ENCODE data around the gene WNK4.

The WNK4 gene

DNA sequence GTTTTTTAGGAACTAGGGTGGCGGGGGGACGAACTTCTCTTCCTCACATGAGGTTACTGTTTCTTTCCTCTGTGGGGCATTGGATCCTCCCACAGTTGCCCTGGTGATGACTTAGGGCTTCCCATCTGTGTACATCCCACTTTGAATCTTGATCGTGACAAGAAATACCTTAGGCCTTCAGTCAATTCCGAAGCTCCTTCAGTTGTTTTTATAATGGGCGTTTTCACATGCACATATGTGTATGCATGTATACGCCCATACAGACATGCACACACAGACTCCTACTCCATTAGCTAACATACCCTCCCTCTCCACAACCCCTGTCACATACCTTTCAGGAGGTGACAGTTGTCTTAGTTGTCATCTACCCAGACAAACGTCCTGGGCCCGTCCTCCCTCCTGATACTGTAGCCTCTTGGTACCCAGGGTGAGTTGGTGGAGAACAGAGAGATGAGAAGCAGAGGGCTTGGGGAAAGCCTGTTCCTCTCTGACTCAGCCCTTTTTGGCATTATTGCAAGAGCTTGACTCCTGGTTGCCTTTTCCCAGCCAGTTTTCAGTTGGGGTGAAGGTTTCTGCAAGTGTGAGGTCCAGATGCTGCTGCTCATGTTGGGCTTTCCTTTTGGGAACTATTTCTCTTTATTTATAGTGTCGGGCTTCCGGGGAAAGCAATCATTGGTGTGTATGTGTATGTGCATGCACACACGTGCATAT, 61.7 kb downstream of the WNK4 start:
- no peak for DNase-seq

DNA sequence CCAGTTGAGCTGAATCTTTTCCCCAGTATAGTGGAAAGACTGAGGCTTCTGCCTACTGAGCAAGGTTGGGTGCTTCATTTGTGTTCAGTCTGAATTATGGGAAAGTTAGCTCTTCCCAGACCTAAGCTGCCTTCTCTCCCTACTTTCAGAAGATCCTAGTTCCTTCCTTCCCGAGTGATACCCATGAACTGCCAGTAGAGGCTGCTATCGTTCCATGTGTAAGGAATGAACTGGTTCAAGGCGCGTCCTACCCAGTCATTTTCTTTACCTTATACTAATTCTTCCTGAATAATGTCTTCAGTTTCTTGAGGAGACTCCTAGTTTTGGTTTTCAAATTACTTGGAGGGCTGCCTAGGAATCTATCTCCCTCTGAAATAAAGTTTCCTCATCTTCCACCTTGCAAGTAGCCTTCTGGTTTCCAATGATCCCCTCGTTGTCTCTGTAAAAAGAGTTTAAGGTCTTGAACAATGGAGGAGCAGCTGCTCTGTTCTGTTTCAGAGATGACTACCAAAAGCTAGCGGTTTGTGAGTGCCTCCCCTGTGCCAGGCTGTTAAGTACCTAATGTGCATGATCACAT, 63.0 kb downstream of the WNK4 start:
- peak; percentile 70 for DNase-seq

DNA sequence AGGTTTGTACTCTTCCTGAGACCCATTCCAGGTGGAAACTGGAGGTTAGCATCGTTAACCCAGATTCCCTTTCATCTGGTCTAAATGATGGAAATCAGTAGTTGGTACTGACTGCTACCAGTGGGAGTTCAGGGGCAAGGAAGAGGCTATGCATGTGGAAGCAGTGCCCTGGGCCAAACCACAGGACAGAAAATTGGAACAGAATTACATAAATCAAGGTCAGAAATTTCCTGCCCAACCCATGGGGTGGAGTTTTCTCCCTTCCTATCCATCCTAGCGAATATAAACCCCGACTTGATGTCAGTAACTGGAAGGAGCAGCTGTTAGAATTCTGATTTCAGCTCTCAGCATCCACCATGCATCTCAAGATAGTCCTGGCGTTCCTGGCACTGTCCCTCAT, 63.9 kb downstream of the WNK4 start, which contains the start of gene AOC2:
Gene AOC2, plus strand, starts transcription at position 310 of the 400 bp plus-strand sequence. Its CDS starts 47 bp downstream, at position 357.
- no peak for DNase-seq

DNA sequence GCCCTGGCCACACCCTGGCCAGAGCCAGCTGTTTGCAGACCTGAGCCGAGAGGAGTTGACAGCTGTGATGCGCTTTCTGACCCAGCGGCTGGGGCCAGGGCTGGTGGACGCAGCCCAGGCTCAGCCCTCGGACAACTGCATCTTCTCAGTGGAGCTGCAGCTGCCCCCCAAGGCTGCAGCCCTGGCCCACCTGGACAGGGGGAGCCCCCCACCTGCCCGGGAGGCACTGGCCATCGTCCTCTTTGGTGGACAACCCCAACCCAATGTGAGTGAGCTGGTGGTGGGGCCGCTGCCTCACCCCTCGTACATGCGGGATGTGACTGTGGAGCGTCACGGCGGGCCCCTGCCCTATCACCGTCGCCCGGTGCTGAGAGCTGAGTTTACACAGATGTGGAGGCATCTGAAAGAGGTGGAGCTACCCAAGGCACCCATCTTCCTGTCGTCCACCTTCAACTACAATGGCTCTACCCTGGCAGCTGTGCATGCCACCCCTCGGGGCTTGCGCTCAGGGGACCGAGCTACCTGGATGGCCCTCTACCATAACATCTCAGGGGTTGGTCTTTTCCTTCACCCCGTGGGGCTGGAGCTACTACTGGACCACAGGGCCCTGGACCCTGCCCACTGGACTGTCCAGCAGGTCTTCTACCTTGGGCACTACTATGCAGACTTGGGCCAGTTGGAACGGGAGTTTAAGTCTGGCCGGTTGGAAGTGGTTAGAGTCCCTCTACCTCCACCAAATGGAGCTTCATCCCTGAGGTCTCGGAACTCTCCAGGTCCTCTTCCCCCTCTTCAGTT, 64.5 kb downstream of the WNK4 start:
- DNase-seq, result no peak

DNA sequence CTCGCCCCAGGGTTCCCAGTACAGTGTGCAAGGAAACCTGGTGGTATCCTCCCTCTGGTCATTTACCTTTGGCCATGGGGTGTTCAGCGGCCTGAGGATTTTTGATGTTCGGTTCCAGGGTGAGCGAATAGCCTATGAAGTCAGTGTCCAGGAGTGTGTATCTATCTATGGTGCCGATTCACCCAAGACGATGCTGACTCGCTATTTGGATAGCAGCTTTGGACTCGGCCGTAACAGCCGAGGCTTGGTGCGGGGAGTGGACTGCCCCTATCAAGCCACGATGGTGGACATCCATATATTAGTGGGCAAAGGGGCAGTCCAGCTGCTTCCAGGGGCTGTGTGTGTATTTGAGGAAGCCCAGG, 65.1 kb downstream of the WNK4 start:
- no peak for DNase-seq

DNA sequence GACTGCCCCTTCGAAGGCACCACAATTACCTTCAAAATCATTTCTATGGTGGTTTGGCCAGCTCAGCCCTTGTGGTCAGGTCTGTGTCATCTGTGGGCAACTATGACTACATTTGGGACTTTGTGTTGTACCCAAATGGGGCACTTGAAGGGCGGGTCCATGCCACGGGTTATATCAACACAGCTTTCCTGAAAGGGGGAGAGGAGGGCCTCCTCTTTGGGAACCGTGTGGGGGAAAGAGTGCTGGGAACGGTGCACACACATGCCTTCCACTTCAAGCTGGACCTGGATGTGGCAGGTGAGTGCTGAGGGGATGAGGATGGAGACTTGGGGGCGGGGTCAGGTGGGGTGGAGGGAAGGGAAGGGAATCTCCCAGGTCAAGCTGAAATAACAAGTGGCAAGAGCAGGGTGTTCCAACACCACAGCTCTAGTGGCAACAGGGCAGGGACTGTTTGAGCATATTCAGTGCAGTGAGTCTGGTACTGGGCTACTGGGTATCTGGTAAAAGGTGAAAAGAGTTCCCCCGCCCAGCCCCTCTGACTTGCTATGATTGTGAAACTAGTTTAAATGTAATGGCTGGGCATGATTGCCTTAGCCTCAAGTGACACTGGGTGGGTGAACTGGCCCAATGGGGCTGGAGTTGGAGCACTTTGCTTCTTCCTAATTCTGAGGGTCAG, 65.6 kb downstream of the WNK4 start:
- DNase-seq, result no peak

All from NCI-H2171 treated with DMSO at 0.1 percent for 48 hours (cell line).